ENCODE measurements around the gene PTRHD1.

Gene PTRHD1

GRCh38 chr2:24831221-24832072 lies 38.3 kb upstream of the PTRHD1 start:
- DNase-seq (ENCODE audit: extremely low read depth, insufficient read length), result no peak
- peaks cover 20% of the 10 kb centered on the region for H3K36me3 ChIP-seq (ENCODE audit: control insufficient read depth, insufficient read depth, low read length)
- TF ChIP-seq, protein P1, sequence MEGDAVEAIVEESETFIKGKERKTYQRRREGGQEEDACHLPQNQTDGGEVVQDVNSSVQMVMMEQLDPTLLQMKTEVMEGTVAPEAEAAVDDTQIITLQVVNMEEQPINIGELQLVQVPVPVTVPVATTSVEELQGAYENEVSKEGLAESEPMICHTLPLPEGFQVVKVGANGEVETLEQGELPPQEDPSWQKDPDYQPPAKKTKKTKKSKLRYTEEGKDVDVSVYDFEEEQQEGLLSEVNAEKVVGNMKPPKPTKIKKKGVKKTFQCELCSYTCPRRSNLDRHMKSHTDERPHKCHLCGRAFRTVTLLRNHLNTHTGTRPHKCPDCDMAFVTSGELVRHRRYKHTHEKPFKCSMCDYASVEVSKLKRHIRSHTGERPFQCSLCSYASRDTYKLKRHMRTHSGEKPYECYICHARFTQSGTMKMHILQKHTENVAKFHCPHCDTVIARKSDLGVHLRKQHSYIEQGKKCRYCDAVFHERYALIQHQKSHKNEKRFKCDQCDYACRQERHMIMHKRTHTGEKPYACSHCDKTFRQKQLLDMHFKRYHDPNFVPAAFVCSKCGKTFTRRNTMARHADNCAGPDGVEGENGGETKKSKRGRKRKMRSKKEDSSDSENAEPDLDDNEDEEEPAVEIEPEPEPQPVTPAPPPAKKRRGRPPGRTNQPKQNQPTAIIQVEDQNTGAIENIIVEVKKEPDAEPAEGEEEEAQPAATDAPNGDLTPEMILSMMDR (IDR thresholded peaks at IDR 0.05; ENCODE audit: insufficient read depth, low read length, poor library complexity, severe bottlenecking), result no peak
- no peak overlapping the region for H3K4me3 ChIP-seq (replicated peaks; ENCODE audit: low read depth, low read length)
- H3K27me3 ChIP-seq (replicated peaks; ENCODE audit: control insufficient read depth, insufficient read depth, low read length), result no peaks in the 10 kb centered on the region

DNA sequence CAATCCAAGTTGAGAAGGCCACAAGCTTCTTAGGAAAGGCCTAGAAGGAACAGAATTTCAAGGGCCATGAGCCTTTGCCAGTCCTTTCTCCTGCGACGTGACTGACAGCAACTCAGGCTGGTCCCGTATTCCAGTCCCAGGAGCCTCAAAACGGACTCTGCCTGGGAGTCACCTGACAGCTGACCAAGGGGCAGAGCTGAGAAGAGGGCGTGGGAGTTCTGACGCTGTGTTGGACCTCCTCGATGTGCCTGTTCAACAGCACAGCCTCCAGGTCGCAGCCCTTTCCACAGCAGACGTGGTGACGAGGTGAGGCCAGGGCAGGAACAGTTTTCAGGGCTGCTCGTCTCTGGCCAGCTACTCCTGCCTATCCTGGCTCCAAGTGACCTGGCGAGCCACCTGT lies 37.6 kb upstream of the PTRHD1 start:
- TF ChIP-seq, protein P1 (IDR thresholded peaks at IDR 0.05; ENCODE audit: insufficient read depth, low read length, poor library complexity, severe bottlenecking), result no peak
- H3K27me3 ChIP-seq (replicated peaks; ENCODE audit: control insufficient read depth, insufficient read depth, low read length), result no peaks in the 10 kb centered on the region
- peaks cover 16% of the 10 kb centered on the region for H3K36me3 ChIP-seq (ENCODE audit: control insufficient read depth, insufficient read depth, low read length)
- no peak for DNase-seq (ENCODE audit: extremely low read depth, insufficient read length)
- H3K4me3 ChIP-seq (replicated peaks; ENCODE audit: low read depth, low read length), result no peak overlapping the region

DNA sequence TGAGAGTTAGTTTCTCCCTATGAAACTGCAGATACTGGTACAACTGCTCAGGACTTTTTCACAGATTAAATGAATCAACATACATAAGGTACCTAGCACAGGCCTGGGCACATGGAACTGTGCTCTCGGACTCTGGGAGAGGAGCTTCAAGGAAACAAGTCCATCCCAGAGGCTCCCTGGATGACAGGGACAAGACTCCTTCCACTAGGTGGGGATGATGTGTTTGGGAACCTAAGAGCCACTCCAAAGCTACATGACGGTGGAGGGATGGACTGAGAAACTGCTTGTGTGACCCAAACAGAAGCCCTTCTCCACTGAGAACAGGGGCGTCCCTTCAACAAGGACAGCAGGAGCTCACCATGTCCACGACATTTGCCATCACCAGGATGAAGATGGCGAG lies 37.2 kb upstream of the PTRHD1 start:
- Histone ChIP-seq H3K4me3 (replicated peaks; ENCODE audit: low read depth, low read length) (no peak overlapping the region), H3K27me3 (replicated peaks; ENCODE audit: control insufficient read depth, insufficient read depth, low read length) (no peaks in the 10 kb centered on the region), H3K36me3 (ENCODE audit: control insufficient read depth, insufficient read depth, low read length) (peaks cover 16% of the 10 kb centered on the region)
- DNase-seq (ENCODE audit: extremely low read depth, insufficient read length), result no peak
- TF ChIP-seq, protein P1 (IDR thresholded peaks at IDR 0.05; ENCODE audit: insufficient read depth, low read length, poor library complexity, severe bottlenecking), result no peak

- Histone ChIP-seq H3K4me3 (replicated peaks; ENCODE audit: low read depth, low read length) (no peak overlapping the region), H3K36me3 (ENCODE audit: control insufficient read depth, insufficient read depth, low read length) (peaks cover 14% of the 10 kb centered on the region), H3K27me3 (replicated peaks; ENCODE audit: control insufficient read depth, insufficient read depth, low read length) (no peaks in the 10 kb centered on the region)
- TF ChIP-seq, protein P1 (IDR thresholded peaks at IDR 0.05; ENCODE audit: insufficient read depth, low read length, poor library complexity, severe bottlenecking), result no peak
- DNase-seq (ENCODE audit: extremely low read depth, insufficient read length), result no peak
Measured at GRCh38 chr2:24828238-24828996, 35.2 kb upstream of the PTRHD1 start.

DNA sequence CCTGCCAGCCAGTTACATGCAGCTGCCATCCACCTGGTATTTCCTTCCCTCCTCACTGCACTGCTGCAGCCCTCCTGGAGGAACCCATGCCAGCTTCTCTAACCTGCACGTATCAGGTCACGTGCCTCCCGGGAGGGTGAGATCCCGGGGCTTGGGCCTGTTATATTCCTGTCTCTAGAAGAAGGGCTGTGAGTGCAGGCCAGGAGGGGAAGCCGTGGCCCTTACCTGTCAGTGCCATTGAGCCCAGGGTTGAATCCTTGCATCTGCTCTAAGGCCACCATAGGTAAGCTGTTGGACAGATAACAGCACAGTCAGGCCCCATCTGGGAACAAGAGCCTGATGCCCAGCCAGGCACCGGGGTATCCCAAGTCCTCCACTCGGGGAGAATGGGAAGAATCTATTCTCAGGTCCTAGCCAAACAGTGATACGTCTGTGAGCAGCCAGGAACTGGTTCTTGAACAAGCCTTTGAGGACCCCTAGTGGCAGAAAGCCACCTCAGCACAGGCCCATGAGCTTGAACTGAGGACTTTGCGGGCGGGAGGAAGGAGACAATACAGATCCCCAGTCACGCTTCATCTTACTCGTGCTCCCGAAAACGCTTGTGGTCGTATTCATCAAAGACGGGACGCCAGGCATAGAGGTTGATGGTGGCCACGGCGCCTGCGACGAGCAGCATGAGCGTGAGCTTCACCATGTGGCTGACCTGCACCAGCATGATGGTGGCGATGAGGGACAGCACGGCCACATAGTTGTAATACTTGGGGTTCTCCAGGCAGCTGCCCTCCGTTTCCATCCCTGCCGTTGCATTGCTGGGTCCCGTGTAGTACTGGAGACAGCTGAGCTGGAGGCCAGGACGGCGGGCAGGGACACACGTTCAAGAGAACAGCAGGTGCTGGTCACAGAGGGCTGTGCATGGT lies 34.4 kb upstream of the PTRHD1 start:
- no peaks in the 10 kb centered on the region for H3K27me3 ChIP-seq (replicated peaks; ENCODE audit: control insufficient read depth, insufficient read depth, low read length)
- peaks cover 16% of the 10 kb centered on the region for H3K36me3 ChIP-seq (ENCODE audit: control insufficient read depth, insufficient read depth, low read length)
- H3K4me3 ChIP-seq (replicated peaks; ENCODE audit: low read depth, low read length), result no peak overlapping the region
- DNase-seq (ENCODE audit: extremely low read depth, insufficient read length), result peak; percentile 57
- TF ChIP-seq, protein P1 (IDR thresholded peaks at IDR 0.05; ENCODE audit: insufficient read depth, low read length, poor library complexity, severe bottlenecking), result peak; percentile 92

Data from GM06990 (cell line).